ENCODE measurements around the gene OR2B2.

The OR2B2 gene

DNA sequence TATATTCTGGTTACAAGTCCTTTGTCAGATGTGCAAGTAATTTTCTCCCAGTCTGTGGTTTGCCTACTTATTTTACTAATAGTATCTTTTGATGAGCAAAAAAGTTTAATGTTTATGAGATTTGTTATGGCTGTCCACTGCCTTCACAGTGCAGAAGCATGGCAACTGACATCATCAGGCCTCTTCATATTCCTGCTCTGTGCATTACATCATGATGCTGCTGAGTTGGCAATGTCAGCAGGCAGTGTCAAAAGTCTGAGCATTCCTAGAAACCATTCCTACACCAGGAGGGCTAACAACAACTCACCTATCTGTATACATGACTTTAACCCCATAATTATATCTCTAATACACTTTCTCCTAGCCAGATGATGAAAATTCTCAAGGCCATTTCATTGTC, 10.8 kb upstream of the OR2B2 start:
- H3K79me2 ChIP-seq (ENCODE audit: low read length) = no peaks in the 10 kb centered on the region
- no peaks in the 10 kb centered on the region for H4K20me1 ChIP-seq (ENCODE audit: insufficient read depth, low read length)
- TF ChIP-seq EZH2phosphoT487 (IDR thresholded peaks at IDR 0.05; ENCODE audit: low read length) = no peak
- no peak for TF ChIP-seq EZH2 (optimal IDR thresholded peaks at IDR 0.05; ENCODE audit: low read depth, low read length)
- TF ChIP-seq, protein P1, sequence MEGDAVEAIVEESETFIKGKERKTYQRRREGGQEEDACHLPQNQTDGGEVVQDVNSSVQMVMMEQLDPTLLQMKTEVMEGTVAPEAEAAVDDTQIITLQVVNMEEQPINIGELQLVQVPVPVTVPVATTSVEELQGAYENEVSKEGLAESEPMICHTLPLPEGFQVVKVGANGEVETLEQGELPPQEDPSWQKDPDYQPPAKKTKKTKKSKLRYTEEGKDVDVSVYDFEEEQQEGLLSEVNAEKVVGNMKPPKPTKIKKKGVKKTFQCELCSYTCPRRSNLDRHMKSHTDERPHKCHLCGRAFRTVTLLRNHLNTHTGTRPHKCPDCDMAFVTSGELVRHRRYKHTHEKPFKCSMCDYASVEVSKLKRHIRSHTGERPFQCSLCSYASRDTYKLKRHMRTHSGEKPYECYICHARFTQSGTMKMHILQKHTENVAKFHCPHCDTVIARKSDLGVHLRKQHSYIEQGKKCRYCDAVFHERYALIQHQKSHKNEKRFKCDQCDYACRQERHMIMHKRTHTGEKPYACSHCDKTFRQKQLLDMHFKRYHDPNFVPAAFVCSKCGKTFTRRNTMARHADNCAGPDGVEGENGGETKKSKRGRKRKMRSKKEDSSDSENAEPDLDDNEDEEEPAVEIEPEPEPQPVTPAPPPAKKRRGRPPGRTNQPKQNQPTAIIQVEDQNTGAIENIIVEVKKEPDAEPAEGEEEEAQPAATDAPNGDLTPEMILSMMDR (IDR thresholded peaks at IDR 0.05; ENCODE audit: low read length) = no peak
- no peak overlapping the region for H3K4me2 ChIP-seq (ENCODE audit: low read depth, low read length)
- no peak overlapping the region for H3K4me3 ChIP-seq (ENCODE audit: low read length)
- H3K9ac ChIP-seq (ENCODE audit: low read length) = no peak overlapping the region
- H3K4me1 ChIP-seq (ENCODE audit: low read length) = no peaks in the 10 kb centered on the region
- H3K9me3 ChIP-seq (replicated peaks; ENCODE audit: insufficient read depth, low read length) = no peaks in the 10 kb centered on the region
- no peaks in the 10 kb centered on the region for H3K27me3 ChIP-seq (replicated peaks; ENCODE audit: insufficient read depth, low read length)
- no peak overlapping the region for H3K27ac ChIP-seq (ENCODE audit: low read length)
- H3K36me3 ChIP-seq (replicated peaks; ENCODE audit: insufficient read depth, low read length) = no peaks in the 10 kb centered on the region
- DNase-seq = no peak
- no peak overlapping the region for H2AFZ ChIP-seq (ENCODE audit: low read length)
- H3F3A ChIP-seq (ENCODE audit: insufficient read depth, low read length) = no peaks in the 10 kb centered on the region
- no peaks in the 10 kb centered on the region for H3K9me2 ChIP-seq (replicated peaks; ENCODE audit: insufficient read depth, low read length)

DNA sequence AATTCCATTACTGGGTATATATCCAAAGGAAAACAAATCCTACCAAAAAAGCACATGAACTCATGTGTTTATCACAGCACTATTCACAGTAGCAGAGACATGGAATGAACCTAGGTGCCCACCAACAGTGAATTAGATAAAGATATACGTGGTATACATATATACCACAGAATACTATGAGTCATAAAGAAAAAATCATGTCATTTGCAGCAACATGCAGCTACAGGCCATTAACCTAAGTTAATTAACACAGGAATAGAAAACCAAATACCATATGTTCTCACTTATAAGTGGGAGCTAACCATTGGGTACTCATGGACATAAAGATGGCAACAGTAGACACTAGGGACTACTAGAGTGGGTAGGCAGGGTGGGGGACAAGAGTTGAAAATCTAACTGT, 4.2 kb downstream of the OR2B2 start:
- no peak overlapping the region for H2AFZ ChIP-seq (ENCODE audit: low read length)
- TF ChIP-seq, protein P1 (IDR thresholded peaks at IDR 0.05; ENCODE audit: low read length) = no peak
- TF ChIP-seq EZH2phosphoT487 (IDR thresholded peaks at IDR 0.05; ENCODE audit: low read length) (no peak), EZH2 (optimal IDR thresholded peaks at IDR 0.05; ENCODE audit: low read depth, low read length) (no peak)
- no peaks in the 10 kb centered on the region for H3K27me3 ChIP-seq (replicated peaks; ENCODE audit: insufficient read depth, low read length)
- H4K20me1 ChIP-seq (ENCODE audit: insufficient read depth, low read length) = no peaks in the 10 kb centered on the region
- H3K36me3 ChIP-seq (replicated peaks; ENCODE audit: insufficient read depth, low read length) = no peaks in the 10 kb centered on the region
- no peaks in the 10 kb centered on the region for H3K9me3 ChIP-seq (replicated peaks; ENCODE audit: insufficient read depth, low read length)
- no peak overlapping the region for H3K4me3 ChIP-seq (ENCODE audit: low read length)
- no peak overlapping the region for H3K9ac ChIP-seq (ENCODE audit: low read length)
- peaks cover 3% of the 10 kb centered on the region for H3F3A ChIP-seq (ENCODE audit: insufficient read depth, low read length)
- H3K4me1 ChIP-seq (ENCODE audit: low read length) = no peaks in the 10 kb centered on the region
- no peaks in the 10 kb centered on the region for H3K79me2 ChIP-seq (ENCODE audit: low read length)
- no peak overlapping the region for H3K4me2 ChIP-seq (ENCODE audit: low read depth, low read length)
- H3K9me2 ChIP-seq (replicated peaks; ENCODE audit: insufficient read depth, low read length) = no peaks in the 10 kb centered on the region
- H3K27ac ChIP-seq (ENCODE audit: low read length) = no peak overlapping the region
- no peak for DNase-seq

DNA sequence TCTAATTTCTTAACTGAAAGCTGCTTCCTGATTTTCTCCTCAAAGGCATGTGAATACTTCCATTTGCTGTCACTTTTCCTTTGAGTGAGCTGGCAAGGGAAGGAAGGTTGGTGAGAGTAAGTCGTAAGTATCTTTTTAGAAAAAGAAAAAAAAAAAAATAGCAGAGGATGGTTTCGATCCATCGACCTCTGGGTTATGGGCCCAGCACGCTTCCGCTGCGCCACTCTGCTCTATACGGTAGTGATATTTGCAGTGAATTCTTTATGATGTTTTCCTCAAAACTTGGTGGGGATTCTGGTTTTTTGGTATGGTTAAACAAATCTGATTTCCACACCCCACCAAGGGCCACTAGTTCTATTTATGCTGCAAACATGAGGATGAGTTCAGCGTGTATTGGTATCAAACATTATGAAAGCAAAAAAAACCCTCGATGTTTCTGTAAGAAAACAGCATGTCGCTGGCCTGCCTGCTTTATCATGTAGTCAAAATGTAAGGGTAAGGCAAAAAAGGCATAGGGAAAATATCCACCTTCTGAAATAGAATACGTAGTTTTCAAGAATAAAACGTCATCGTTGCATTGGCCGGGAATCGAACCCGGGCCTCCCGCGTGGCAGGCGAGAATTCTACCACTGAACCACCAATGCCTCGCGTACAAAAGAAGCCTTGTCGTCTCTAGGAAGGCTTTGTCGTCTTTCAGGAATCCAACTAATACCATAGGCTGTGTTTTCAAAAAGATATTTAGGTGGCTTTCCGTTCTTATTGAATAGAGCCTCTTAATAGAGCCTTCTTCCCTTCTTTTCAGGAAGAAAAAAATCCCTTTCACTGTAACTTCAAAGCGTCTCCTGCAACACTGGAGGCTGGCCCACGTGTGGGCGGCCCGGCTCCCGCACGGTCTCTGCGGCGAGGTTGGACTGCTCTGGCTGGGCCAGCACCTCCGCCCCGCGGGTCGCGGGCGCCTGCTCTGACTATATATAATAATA, 9.6 kb downstream of the OR2B2 start:
- Histone ChIP-seq H3K79me2 (ENCODE audit: low read length) (no peaks in the 10 kb centered on the region), H3K27me3 (replicated peaks; ENCODE audit: insufficient read depth, low read length) (no peaks in the 10 kb centered on the region), H3K9me3 (replicated peaks; ENCODE audit: insufficient read depth, low read length) (no peaks in the 10 kb centered on the region), H3K4me3 (ENCODE audit: low read length) (peak overlapping the region; percentile 70), H3K36me3 (replicated peaks; ENCODE audit: insufficient read depth, low read length) (no peaks in the 10 kb centered on the region), H2AFZ (ENCODE audit: low read length) (peak overlapping the region; percentile 63), H3F3A (ENCODE audit: insufficient read depth, low read length) (peaks cover 13% of the 10 kb centered on the region), H3K9me2 (replicated peaks; ENCODE audit: insufficient read depth, low read length) (no peaks in the 10 kb centered on the region), H3K4me2 (ENCODE audit: low read depth, low read length) (peak overlapping the region; percentile 95), H3K27ac (ENCODE audit: low read length) (peak overlapping the region; percentile 85; the same call in 1 of the 2 replicates), H3K4me1 (ENCODE audit: low read length) (no peaks in the 10 kb centered on the region), H4K20me1 (ENCODE audit: insufficient read depth, low read length) (no peaks in the 10 kb centered on the region), H3K9ac (ENCODE audit: low read length) (peak overlapping the region; percentile 70)
- DNase-seq = peak; percentile 79
- no peak for TF ChIP-seq EZH2phosphoT487 (IDR thresholded peaks at IDR 0.05; ENCODE audit: low read length)
- TF ChIP-seq, protein P1 (IDR thresholded peaks at IDR 0.05; ENCODE audit: low read length) = no peak
- no peak for TF ChIP-seq EZH2 (optimal IDR thresholded peaks at IDR 0.05; ENCODE audit: low read depth, low read length)

Data from MM.1S (cell line).